HepG2 (cell line): ENCODE results near the gene DHX30. TPM values are rescaled to one million over a fixed set of nuclear protein-coding genes. Genes with fewer than 3 reads are reported as not detected.
A peak's percentile ranks its signal among the peaks of the same experiment; 100 is the strongest.

Experiments used
- ATF2 ChIP-seq: sonication (generic); formaldehyde crosslinking; IDR thresholded peaks from 2 replicates; pipeline ENCODE4 v1.4.0; 2020; ENCODE audit warnings: missing genetic modification reagents
- CREB3 ChIP-seq: sonication (generic); formaldehyde crosslinking; IDR thresholded peaks from 2 replicates; pipeline ENCODE4 v1.5.0; 2020; ENCODE audit warnings: missing genetic modification reagents
- FOXK2 ChIP-seq: fragments of 450-650 bp; IDR thresholded peaks from 2 replicates; pipeline ENCODE4 v1.6.1; 2016
- GLI4 ChIP-seq: sonication (generic); formaldehyde crosslinking; IDR thresholded peaks from 2 replicates; pipeline ENCODE4 v1.5.1; 2020; ENCODE audit warnings: missing genetic modification reagents, mild to moderate bottlenecking, moderate library complexity, borderline replicate concordance
- HNRNPK ChIP-seq: fragments of 200-400 bp; formaldehyde crosslinking; IDR thresholded peaks from 2 replicates; pipeline ENCODE4 v1.6.1; 2018; ENCODE audit warnings: low read length, low read depth, moderate library complexity, mild to moderate bottlenecking; ENCODE audit not compliant: poor library complexity, severe bottlenecking
- KLF6 ChIP-seq: IDR thresholded peaks from 2 replicates; pipeline ENCODE4 v1.8.0; 2016; ENCODE audit warnings: missing biosample characterization, missing genetic modification reagents
- MEIS2 ChIP-seq: sonication (generic); formaldehyde crosslinking; IDR thresholded peaks from 2 replicates; pipeline ENCODE4 v1.9.0; 2021; ENCODE audit warnings: mild to moderate bottlenecking, missing genetic modification reagents
- MTERF4 ChIP-seq: sonication (generic); formaldehyde crosslinking; IDR thresholded peaks from 2 replicates; pipeline ENCODE4 v1.8.0; 2023; ENCODE audit warnings: mild to moderate bottlenecking, missing genetic modification reagents
- MYNN ChIP-seq: sonication (generic); formaldehyde crosslinking; IDR thresholded peaks from 2 replicates; pipeline ENCODE4 v1.4.0; 2020; ENCODE audit warnings: mild to moderate bottlenecking, low read depth, missing genetic modification reagents
- NR2F6 ChIP-seq, 2 experiments: IDR thresholded peaks; 2 replicates each; pipeline ENCODE4 v1.6.1; 2016; ENCODE audit warnings: antibody characterized with exemption in 1 of 2, mild to moderate bottlenecking in 1 of 2
- ZMYM4 ChIP-seq: sonication (generic); formaldehyde crosslinking; IDR thresholded peaks from 2 replicates; pipeline ENCODE4 v1.8.1; 2023; ENCODE audit warnings: mild to moderate bottlenecking, missing genetic modification reagents
- ZNF30 ChIP-seq: sonication (generic); formaldehyde crosslinking; IDR thresholded peaks from 2 replicates; pipeline ENCODE4 v1.5.0; 2020; ENCODE audit warnings: mild to moderate bottlenecking, missing genetic modification reagents
- ZNF350 ChIP-seq: sonication (generic); formaldehyde crosslinking; IDR thresholded peaks from 2 replicates; pipeline ENCODE4 v1.4.0; 2020; ENCODE audit warnings: mild to moderate bottlenecking, low read depth, missing genetic modification reagents, borderline replicate concordance
- ZNF552 ChIP-seq: sonication (generic); formaldehyde crosslinking; IDR thresholded peaks from 2 replicates; pipeline ENCODE4 v1.9.0; 2022; ENCODE audit warnings: missing genetic modification reagents, mild to moderate bottlenecking, borderline replicate concordance
- ZNF616 ChIP-seq: sonication (generic); formaldehyde crosslinking; IDR thresholded peaks from 2 replicates; pipeline ENCODE4 v1.5.0; 2020; ENCODE audit warnings: low read depth, mild to moderate bottlenecking, missing genetic modification reagents
- ZNF800 ChIP-seq: sonication (generic); formaldehyde crosslinking; IDR thresholded peaks from 2 replicates; pipeline ENCODE4 v1.4.0; 2020; ENCODE audit warnings: missing genetic modification reagents
- polyA plus RNA-seq, 8 experiments: library from polyadenylated mRNA; depleted of rRNA in 3 of 8; stranded (reverse) in 7 of 8; unstranded in 1 of 8; fragments of >200 nt; fragmentation: Illumina TruSeq in 4 of 8; extraction: Trizol in 4 of 8; gene quantifications; 2 replicates each; pipeline versions ENCODE4 v1.2.1 to v1.2.3, GENCODE V29; 2011 to 2016; ENCODE audit warnings: low read depth in 4 of 8, missing spikeins in 1 of 8, mixed read lengths in 1 of 8; ENCODE audit not compliant: insufficient read depth in 1 of 8
- total RNA-seq, 5 experiments: library from RNA; depleted of rRNA; stranded (reverse); fragments of >200 nt; fragmentation: Illumina TruSeq; extraction: Trizol; gene quantifications; 2 replicates each; pipeline ENCODE4 v1.2.3, GENCODE V29; 2016; ENCODE audit warnings: low read depth in 1 of 5
- TF ChIP-seq, protein P1 (sequence below): sonication (generic); formaldehyde crosslinking; IDR thresholded peaks from 2 replicates; pipeline ENCODE4 v1.8.0; 2022; ENCODE audit warnings: mild to moderate bottlenecking, missing genetic modification reagents; ENCODE audit not compliant: insufficient replicate concordance
- TF ChIP-seq, protein P2 (sequence below): sonication (generic); formaldehyde crosslinking; IDR thresholded peaks from 2 replicates; pipeline ENCODE4 v1.4.0; 2020; ENCODE audit warnings: mild to moderate bottlenecking, low read depth, missing genetic modification reagents

The DHX30 gene
- total and polyA plus RNA-seq, 2 of the 13 experiments (the other 11 are each of a cell fraction or from before 2014, with no cell fraction given) = 30.6 to 59.4 TPM

DNA sequence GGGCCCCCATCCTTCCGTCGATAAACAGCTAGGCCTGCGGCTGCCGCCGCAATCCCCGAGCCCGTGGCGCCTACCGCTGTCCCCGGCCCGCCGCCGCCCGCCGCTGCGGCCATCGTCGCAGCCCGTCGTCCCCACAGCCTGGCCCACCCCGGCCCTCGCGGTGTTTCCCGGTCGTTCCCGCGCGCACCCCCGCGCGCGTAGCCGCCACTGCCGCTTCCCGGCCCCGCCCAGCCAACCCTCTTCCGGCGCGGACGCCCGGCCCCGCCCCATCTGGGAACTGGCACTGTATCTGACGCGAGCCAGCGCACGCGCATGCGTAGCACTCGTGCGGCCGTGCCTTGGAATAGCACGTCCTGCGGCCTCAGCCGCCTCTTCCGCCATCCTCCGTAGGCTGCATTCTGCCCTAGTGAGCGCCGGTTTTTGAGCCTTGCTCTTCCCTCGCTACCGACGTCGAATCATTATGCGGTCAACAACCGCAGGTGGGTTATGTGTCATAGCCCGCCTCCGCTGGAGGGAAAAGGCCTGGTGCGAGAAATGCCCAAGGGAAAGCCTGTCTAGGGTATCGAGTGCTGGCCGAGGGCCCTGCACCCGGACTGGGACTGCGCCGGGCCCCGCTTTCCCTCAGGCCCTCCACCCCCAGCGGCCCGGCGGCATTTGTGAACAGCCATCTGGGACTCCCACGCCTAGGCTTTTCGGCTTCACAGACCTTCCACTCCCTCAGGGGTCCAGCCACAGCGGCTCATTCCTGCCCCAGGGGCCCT lies 21.1 kb upstream of the DHX30 start, which contains the start of gene SMARCC1 (continued):
- peak; percentile 39; the same call in 1 of the 2 replicates for TF ChIP-seq CREB3 (CRISPR knock-in tag)
- peak; percentile 58 for TF ChIP-seq ZNF350
- TF ChIP-seq MYNN = no peak
- no peak; the same call in 1 of the 2 replicates for TF ChIP-seq ZNF552 (CRISPR knock-in tag)
- TF ChIP-seq, protein P1, sequence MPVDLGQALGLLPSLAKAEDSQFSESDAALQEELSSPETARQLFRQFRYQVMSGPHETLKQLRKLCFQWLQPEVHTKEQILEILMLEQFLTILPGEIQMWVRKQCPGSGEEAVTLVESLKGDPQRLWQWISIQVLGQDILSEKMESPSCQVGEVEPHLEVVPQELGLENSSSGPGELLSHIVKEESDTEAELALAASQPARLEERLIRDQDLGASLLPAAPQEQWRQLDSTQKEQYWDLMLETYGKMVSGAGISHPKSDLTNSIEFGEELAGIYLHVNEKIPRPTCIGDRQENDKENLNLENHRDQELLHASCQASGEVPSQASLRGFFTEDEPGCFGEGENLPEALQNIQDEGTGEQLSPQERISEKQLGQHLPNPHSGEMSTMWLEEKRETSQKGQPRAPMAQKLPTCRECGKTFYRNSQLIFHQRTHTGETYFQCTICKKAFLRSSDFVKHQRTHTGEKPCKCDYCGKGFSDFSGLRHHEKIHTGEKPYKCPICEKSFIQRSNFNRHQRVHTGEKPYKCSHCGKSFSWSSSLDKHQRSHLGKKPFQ (CRISPR knock-in tag) = peak; percentile 79
- peak; percentile 56; the same call in 1 of the 2 replicates for TF ChIP-seq MTERF4
- no peak for TF ChIP-seq KLF6 (CRISPR knock-in tag)
- TF ChIP-seq NR2F6 (IDR thresholded peaks at IDR 0.05) = no peak
- TF ChIP-seq NR2F6 (CRISPR knock-in tag; IDR thresholded peaks at IDR 0.05) = peak; percentile 34
- TF ChIP-seq ZNF800 = 0 out of 2 replicates have a peak, but pooled peaks have one; percentile 50
- peak; percentile 64; the same call in 1 of the 2 replicates for TF ChIP-seq ATF2 (CRISPR knock-in tag)
- TF ChIP-seq, protein P2, sequence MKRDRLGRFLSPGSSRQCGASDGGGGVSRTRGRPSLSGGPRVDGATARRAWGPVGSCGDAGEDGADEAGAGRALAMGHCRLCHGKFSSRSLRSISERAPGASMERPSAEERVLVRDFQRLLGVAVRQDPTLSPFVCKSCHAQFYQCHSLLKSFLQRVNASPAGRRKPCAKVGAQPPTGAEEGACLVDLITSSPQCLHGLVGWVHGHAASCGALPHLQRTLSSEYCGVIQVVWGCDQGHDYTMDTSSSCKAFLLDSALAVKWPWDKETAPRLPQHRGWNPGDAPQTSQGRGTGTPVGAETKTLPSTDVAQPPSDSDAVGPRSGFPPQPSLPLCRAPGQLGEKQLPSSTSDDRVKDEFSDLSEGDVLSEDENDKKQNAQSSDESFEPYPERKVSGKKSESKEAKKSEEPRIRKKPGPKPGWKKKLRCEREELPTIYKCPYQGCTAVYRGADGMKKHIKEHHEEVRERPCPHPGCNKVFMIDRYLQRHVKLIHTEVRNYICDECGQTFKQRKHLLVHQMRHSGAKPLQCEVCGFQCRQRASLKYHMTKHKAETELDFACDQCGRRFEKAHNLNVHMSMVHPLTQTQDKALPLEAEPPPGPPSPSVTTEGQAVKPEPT (CRISPR knock-in tag) = peak; percentile 63; the same call in 1 of the 2 replicates
- TF ChIP-seq FOXK2 = no peak
- TF ChIP-seq HNRNPK = peak; percentile 41
- TF ChIP-seq MEIS2 (CRISPR knock-in tag) = peak; percentile 53; the same call in 1 of the 2 replicates
- TF ChIP-seq GLI4 = no peak
- TF ChIP-seq ZNF30 (CRISPR knock-in tag) = 0 out of 2 replicates have a peak, but pooled peaks have one; percentile 59
- TF ChIP-seq ZNF616 (CRISPR knock-in tag) = peak; percentile 78; the same call in 1 of the 2 replicates
- no peak for TF ChIP-seq ZMYM4 (CRISPR knock-in tag)
